HepG2 (cell line): ENCODE results near the gene FLVCR1. TPM values are rescaled to one million over a fixed set of nuclear protein-coding genes. Genes with fewer than 3 reads are reported as not detected.
A peak's percentile ranks its signal among the peaks of the same experiment; 100 is the strongest.

Experiments
- ATAD3A ChIP-seq: sonication (generic); formaldehyde crosslinking; IDR thresholded peaks from 2 replicates; pipeline ENCODE4 v1.4.0; 2020; ENCODE audit warnings: missing genetic modification reagents
- FOSL2 ChIP-seq: sonication (generic); formaldehyde crosslinking; IDR thresholded peaks from 2 replicates; pipeline ENCODE4 v1.4.0; 2020; ENCODE audit warnings: missing genetic modification reagents
- FOXC1 ChIP-seq: sonication (generic); formaldehyde crosslinking; IDR thresholded peaks from 2 replicates; pipeline ENCODE4 v1.8.0; 2022; ENCODE audit warnings: mild to moderate bottlenecking, missing genetic modification reagents, borderline replicate concordance
- HOXD1 ChIP-seq: sonication (generic); formaldehyde crosslinking; IDR thresholded peaks from 2 replicates; pipeline ENCODE4 v1.5.0; 2020; ENCODE audit warnings: missing genetic modification reagents
- JARID2 ChIP-seq: sonication (generic); formaldehyde crosslinking; IDR thresholded peaks from 2 replicates; pipeline ENCODE4 v1.8.1; 2023; ENCODE audit warnings: missing genetic modification reagents, inconsistent platforms; ENCODE audit not compliant: insufficient replicate concordance
- KLF15 ChIP-seq: sonication (generic); formaldehyde crosslinking; IDR thresholded peaks from 2 replicates; pipeline ENCODE4 v1.8.1; 2023; ENCODE audit warnings: borderline replicate concordance, mild to moderate bottlenecking, inconsistent platforms, missing genetic modification reagents, mixed read lengths
- MAF1 ChIP-seq: sonication (generic); formaldehyde crosslinking; IDR thresholded peaks from 2 replicates; pipeline ENCODE4 v1.5.0; 2020; ENCODE audit warnings: missing genetic modification reagents, borderline replicate concordance
- NPAS2 ChIP-seq: sonication (generic); formaldehyde crosslinking; IDR thresholded peaks from 2 replicates; pipeline ENCODE4 v1.8.0; 2022; ENCODE audit warnings: mild to moderate bottlenecking, missing genetic modification reagents, borderline replicate concordance
- RBAK ChIP-seq: sonication (generic); formaldehyde crosslinking; IDR thresholded peaks from 2 replicates; pipeline ENCODE4 v1.5.1; 2020; ENCODE audit warnings: mild to moderate bottlenecking, missing genetic modification reagents
- SIN3A ChIP-seq: IDR thresholded peaks from 2 replicates; pipeline ENCODE4 v1.6.1; 2011; ENCODE audit warnings: low read depth, mild to moderate bottlenecking, control low read depth, low read length, borderline replicate concordance
- SUZ12 ChIP-seq: fragments of 150-350 bp; IDR thresholded peaks from 2 replicates; pipeline ENCODE4 v1.6.1; 2014; ENCODE audit warnings: low read depth, low read length
- ZC3H13 ChIP-seq: sonication (generic); formaldehyde crosslinking; IDR thresholded peaks from 2 replicates; pipeline ENCODE4 v1.8.1; 2023; ENCODE audit warnings: mild to moderate bottlenecking, missing genetic modification reagents, moderate library complexity
- ZFAT ChIP-seq: sonication (generic); formaldehyde crosslinking; conservative IDR thresholded peaks from 2 replicates; pipeline ENCODE4 v1.8.1; 2023; ENCODE audit warnings: missing genetic modification reagents, inconsistent platforms
- ZNF225 ChIP-seq: sonication (generic); formaldehyde crosslinking; IDR thresholded peaks from 2 replicates; pipeline ENCODE4 v1.4.0; 2020; ENCODE audit warnings: mild to moderate bottlenecking, missing genetic modification reagents
- ZNF30 ChIP-seq: sonication (generic); formaldehyde crosslinking; IDR thresholded peaks from 2 replicates; pipeline ENCODE4 v1.5.0; 2020; ENCODE audit warnings: mild to moderate bottlenecking, missing genetic modification reagents
- ZNF512B ChIP-seq: sonication (generic); formaldehyde crosslinking; IDR thresholded peaks from 2 replicates; pipeline ENCODE4 v1.5.1; 2020; ENCODE audit warnings: missing genetic modification reagents, mild to moderate bottlenecking, borderline replicate concordance
- ZNF598 ChIP-seq: sonication (generic); formaldehyde crosslinking; IDR thresholded peaks from 2 replicates; pipeline ENCODE4 v1.5.1; 2020; ENCODE audit warnings: mild to moderate bottlenecking, missing genetic modification reagents, borderline replicate concordance
- ZNF644 ChIP-seq: IDR thresholded peaks from 2 replicates; pipeline ENCODE4 v1.6.1; 2016; ENCODE audit warnings: low read depth
- ZXDC ChIP-seq: sonication (generic); formaldehyde crosslinking; IDR thresholded peaks from 2 replicates; pipeline ENCODE4 v1.5.0; 2020; ENCODE audit warnings: mild to moderate bottlenecking, missing genetic modification reagents
- polyA plus RNA-seq, 8 experiments: library from polyadenylated mRNA; depleted of rRNA in 3 of 8; stranded (reverse) in 7 of 8; unstranded in 1 of 8; fragments of >200 nt; fragmentation: Illumina TruSeq in 4 of 8; extraction: Trizol in 4 of 8; gene quantifications; 2 replicates each; pipeline versions ENCODE4 v1.2.1 to v1.2.3, GENCODE V29; 2011 to 2016; ENCODE audit warnings: low read depth in 4 of 8, missing spikeins in 1 of 8, mixed read lengths in 1 of 8; ENCODE audit not compliant: insufficient read depth in 1 of 8
- total RNA-seq, 5 experiments: library from RNA; depleted of rRNA; stranded (reverse); fragments of >200 nt; fragmentation: Illumina TruSeq; extraction: Trizol; gene quantifications; 2 replicates each; pipeline ENCODE4 v1.2.3, GENCODE V29; 2016; ENCODE audit warnings: low read depth in 1 of 5
- TF ChIP-seq, protein P1 (sequence below): sonication (generic); formaldehyde crosslinking; IDR thresholded peaks from 2 replicates; pipeline ENCODE4 v1.4.0; 2020; ENCODE audit warnings: missing genetic modification reagents

The FLVCR1 gene
- total and polyA plus RNA-seq, 2 of the 13 experiments (the other 11 are each of a cell fraction or from before 2014, with no cell fraction given) = 14.8 to 39.8 TPM

- TF ChIP-seq ZNF225 (CRISPR knock-in tag) = peak; percentile 73; the same call in 1 of the 2 replicates
- TF ChIP-seq ZNF598 (CRISPR knock-in tag) = peak; percentile 26; the same call in 1 of the 2 replicates
- TF ChIP-seq MAF1 (CRISPR knock-in tag) = no peak
- no peak for TF ChIP-seq RBAK (CRISPR knock-in tag)
- TF ChIP-seq SIN3A = no peak
- no peak for TF ChIP-seq ZFAT (CRISPR knock-in tag)
- TF ChIP-seq ZNF644 (CRISPR knock-in tag) = no peak
- TF ChIP-seq ZC3H13 (CRISPR knock-in tag) = 0 out of 2 replicates have a peak, but pooled peaks have one; percentile 71
- TF ChIP-seq FOSL2 (CRISPR knock-in tag) = no peak
- TF ChIP-seq ZXDC (CRISPR knock-in tag) = no peak
- TF ChIP-seq ZNF30 = no peak
- TF ChIP-seq FOXC1 (CRISPR knock-in tag) = peak; percentile 87
- TF ChIP-seq, protein P1, sequence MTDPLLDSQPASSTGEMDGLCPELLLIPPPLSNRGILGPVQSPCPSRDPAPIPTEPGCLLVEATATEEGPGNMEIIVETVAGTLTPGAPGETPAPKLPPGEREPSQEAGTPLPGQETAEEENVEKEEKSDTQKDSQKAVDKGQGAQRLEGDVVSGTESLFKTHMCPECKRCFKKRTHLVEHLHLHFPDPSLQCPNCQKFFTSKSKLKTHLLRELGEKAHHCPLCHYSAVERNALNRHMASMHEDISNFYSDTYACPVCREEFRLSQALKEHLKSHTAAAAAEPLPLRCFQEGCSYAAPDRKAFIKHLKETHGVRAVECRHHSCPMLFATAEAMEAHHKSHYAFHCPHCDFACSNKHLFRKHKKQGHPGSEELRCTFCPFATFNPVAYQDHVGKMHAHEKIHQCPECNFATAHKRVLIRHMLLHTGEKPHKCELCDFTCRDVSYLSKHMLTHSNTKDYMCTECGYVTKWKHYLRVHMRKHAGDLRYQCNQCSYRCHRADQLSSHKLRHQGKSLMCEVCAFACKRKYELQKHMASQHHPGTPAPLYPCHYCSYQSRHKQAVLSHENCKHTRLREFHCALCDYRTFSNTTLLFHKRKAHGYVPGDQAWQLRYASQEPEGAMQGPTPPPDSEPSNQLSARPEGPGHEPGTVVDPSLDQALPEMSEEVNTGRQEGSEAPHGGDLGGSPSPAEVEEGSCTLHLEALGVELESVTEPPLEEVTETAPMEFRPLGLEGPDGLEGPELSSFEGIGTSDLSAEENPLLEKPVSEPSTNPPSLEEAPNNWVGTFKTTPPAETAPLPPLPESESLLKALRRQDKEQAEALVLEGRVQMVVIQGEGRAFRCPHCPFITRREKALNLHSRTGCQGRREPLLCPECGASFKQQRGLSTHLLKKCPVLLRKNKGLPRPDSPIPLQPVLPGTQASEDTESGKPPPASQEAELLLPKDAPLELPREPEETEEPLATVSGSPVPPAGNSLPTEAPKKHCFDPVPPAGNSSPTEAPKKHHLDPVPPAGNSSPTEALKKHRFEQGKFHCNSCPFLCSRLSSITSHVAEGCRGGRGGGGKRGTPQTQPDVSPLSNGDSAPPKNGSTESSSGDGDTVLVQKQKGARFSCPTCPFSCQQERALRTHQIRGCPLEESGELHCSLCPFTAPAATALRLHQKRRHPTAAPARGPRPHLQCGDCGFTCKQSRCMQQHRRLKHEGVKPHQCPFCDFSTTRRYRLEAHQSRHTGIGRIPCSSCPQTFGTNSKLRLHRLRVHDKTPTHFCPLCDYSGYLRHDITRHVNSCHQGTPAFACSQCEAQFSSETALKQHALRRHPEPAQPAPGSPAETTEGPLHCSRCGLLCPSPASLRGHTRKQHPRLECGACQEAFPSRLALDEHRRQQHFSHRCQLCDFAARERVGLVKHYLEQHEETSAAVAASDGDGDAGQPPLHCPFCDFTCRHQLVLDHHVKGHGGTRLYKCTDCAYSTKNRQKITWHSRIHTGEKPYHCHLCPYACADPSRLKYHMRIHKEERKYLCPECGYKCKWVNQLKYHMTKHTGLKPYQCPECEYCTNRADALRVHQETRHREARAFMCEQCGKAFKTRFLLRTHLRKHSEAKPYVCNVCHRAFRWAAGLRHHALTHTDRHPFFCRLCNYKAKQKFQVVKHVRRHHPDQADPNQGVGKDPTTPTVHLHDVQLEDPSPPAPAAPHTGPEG = no peak
- TF ChIP-seq HOXD1 (CRISPR knock-in tag) = no peak
- TF ChIP-seq JARID2 (CRISPR knock-in tag) = no peak
- TF ChIP-seq SUZ12 = no peak
- no peak for TF ChIP-seq ATAD3A
- no peak for TF ChIP-seq ZNF512B (CRISPR knock-in tag)
- no peak for TF ChIP-seq NPAS2 (CRISPR knock-in tag)
- TF ChIP-seq KLF15 (CRISPR knock-in tag) = no peak
These were observed at the start of gene FLVCR1 (continued) for GRCh38 chr1:212857992-212858460.
